ENCODE measurements around the gene ACSL5. TPM values are rescaled to one million over a fixed set of nuclear protein-coding genes. Genes with fewer than 3 reads are reported as not detected.

Gene ACSL5
- polyA plus RNA-seq, 1 donor (not counting 4 experiments of a cell fraction or from before 2014, with no cell fraction given): 0.04 TPM

- dilution Hi-C loops (cut with MboI; ENCODE audit: extremely low pct_ligation_motif_present, low sequenced_read_pairs): no loop called here
- H3K27me3 ChIP-seq (ENCODE audit: control insufficient read depth, extremely low read depth, insufficient read depth, low read length): no peaks in the 10 kb centered on the region
- H3K79me2 ChIP-seq (ENCODE audit: control insufficient read depth, insufficient read depth, low read length): no peaks in the 10 kb centered on the region
- no peak for DNase-seq (ENCODE audit: low read depth, low spot score)
- peaks cover 7 to 12% of the 10 kb centered on the region in 2 experiments for H3K36me3 ChIP-seq (ENCODE audit: control insufficient read depth in 2 of 2, extremely low read depth in 1 of 2, insufficient read depth in 2 of 2, low read length in 2 of 2)
- H3K27ac ChIP-seq (ENCODE audit: control insufficient read depth, insufficient read depth, low read length): no peak overlapping the region
- FAIRE-seq: no peak
- H3K4me3 ChIP-seq (ENCODE audit: control insufficient read depth in 2 of 3, extremely low read depth in 1 of 3, insufficient read depth in 2 of 3, low read depth in 1 of 3, low read length in 3 of 3): no peak overlapping the region
- H3K9ac ChIP-seq (ENCODE audit: control insufficient read depth, extremely low read depth, insufficient read depth, low read length): no peak overlapping the region
- H4K20me1 ChIP-seq (ENCODE audit: control insufficient read depth, extremely low read depth, insufficient read depth, low read length): no peaks in the 10 kb centered on the region
- no peak overlapping the region for H2AFZ ChIP-seq (ENCODE audit: control insufficient read depth, low read length)
- no peaks in the 10 kb centered on the region for H3K9me1 ChIP-seq (ENCODE audit: control insufficient read depth, extremely low read depth, insufficient read depth, low read length)
- H3K9me3 ChIP-seq (ENCODE audit: control insufficient read depth, low read depth, low read length): no peaks in the 10 kb centered on the region
- TF ChIP-seq, protein P1, sequence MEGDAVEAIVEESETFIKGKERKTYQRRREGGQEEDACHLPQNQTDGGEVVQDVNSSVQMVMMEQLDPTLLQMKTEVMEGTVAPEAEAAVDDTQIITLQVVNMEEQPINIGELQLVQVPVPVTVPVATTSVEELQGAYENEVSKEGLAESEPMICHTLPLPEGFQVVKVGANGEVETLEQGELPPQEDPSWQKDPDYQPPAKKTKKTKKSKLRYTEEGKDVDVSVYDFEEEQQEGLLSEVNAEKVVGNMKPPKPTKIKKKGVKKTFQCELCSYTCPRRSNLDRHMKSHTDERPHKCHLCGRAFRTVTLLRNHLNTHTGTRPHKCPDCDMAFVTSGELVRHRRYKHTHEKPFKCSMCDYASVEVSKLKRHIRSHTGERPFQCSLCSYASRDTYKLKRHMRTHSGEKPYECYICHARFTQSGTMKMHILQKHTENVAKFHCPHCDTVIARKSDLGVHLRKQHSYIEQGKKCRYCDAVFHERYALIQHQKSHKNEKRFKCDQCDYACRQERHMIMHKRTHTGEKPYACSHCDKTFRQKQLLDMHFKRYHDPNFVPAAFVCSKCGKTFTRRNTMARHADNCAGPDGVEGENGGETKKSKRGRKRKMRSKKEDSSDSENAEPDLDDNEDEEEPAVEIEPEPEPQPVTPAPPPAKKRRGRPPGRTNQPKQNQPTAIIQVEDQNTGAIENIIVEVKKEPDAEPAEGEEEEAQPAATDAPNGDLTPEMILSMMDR (optimal IDR thresholded peaks at IDR 0.05 in 1 of 3, IDR thresholded peaks at IDR 0.05 in 1 of 3, conservative IDR thresholded peaks at IDR 0.05 in 1 of 3; ENCODE audit: extremely low read depth in 1 of 3, insufficient read depth in 2 of 3, low read length in 3 of 3): no peak
- TF ChIP-seq EZH2 (IDR thresholded peaks at IDR 0.05; ENCODE audit: low read length): no peak
- no peaks in the 10 kb centered on the region for H3K4me1 ChIP-seq (ENCODE audit: control insufficient read depth, extremely low read depth, insufficient read depth, low read length)
- no peak overlapping the region for H3K4me2 ChIP-seq (ENCODE audit: control insufficient read depth, extremely low read depth, insufficient read depth, low read depth, low read length)
These were observed 55.2 kb downstream of the ACSL5 start for GRCh38 chr10:112429147-112429546.

DNA sequence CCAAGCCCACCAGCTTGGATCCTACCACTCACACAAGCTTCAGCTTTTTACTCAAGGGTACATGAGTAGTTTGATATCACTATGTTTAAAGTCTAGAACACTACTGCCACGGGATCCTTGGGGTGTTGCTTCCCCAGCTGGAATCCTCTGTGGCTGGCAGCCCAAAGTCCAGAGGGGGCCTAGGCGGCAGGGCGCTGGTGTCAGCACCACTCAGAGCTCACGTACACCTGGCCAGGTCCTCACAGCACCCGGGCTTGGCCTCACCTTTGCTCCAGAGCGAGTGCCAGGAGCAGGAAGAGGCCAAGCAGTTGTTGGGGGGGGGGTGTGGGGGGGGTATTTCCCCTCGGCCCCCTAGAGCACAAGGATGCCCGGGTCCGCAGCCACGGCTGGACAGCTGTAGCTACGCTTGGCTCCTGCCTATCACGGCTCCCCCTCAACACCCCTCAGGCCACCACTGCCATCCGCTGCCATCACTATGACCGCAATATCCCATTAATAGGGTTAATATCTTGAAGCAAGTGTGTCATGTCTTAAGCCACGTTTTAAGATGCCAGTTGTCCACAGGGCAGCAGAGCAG lies 55.8 kb downstream of the ACSL5 start:
- H3K27ac ChIP-seq (ENCODE audit: control insufficient read depth, insufficient read depth, low read length): no peak overlapping the region
- DNase-seq (ENCODE audit: low read depth, low spot score) (no peak), FAIRE-seq (no peak)
- no peaks in the 10 kb centered on the region for H3K4me1 ChIP-seq (ENCODE audit: control insufficient read depth, extremely low read depth, insufficient read depth, low read length)
- peaks cover 7 to 13% of the 10 kb centered on the region in 2 experiments for H3K36me3 ChIP-seq (ENCODE audit: control insufficient read depth in 2 of 2, extremely low read depth in 1 of 2, insufficient read depth in 2 of 2, low read length in 2 of 2)
- dilution Hi-C loops (cut with MboI; ENCODE audit: extremely low pct_ligation_motif_present, low sequenced_read_pairs): no loop called here
- H2AFZ ChIP-seq (ENCODE audit: control insufficient read depth, low read length): no peak overlapping the region
- no peak overlapping the region for H3K4me2 ChIP-seq (ENCODE audit: control insufficient read depth, extremely low read depth, insufficient read depth, low read depth, low read length)
- H3K9ac ChIP-seq (ENCODE audit: control insufficient read depth, extremely low read depth, insufficient read depth, low read length): no peak overlapping the region
- no peak for TF ChIP-seq EZH2 (IDR thresholded peaks at IDR 0.05; ENCODE audit: low read length)
- TF ChIP-seq, protein P1 (optimal IDR thresholded peaks at IDR 0.05 in 1 of 3, IDR thresholded peaks at IDR 0.05 in 1 of 3, conservative IDR thresholded peaks at IDR 0.05 in 1 of 3; ENCODE audit: extremely low read depth in 1 of 3, insufficient read depth in 2 of 3, low read length in 3 of 3): no peak
- no peaks in the 10 kb centered on the region for H3K27me3 ChIP-seq (ENCODE audit: control insufficient read depth, extremely low read depth, insufficient read depth, low read length)
- H3K4me3 ChIP-seq (ENCODE audit: control insufficient read depth in 2 of 3, extremely low read depth in 1 of 3, insufficient read depth in 2 of 3, low read depth in 1 of 3, low read length in 3 of 3): no peak overlapping the region
- no peaks in the 10 kb centered on the region for H3K9me3 ChIP-seq (ENCODE audit: control insufficient read depth, low read depth, low read length)
- no peaks in the 10 kb centered on the region for H3K9me1 ChIP-seq (ENCODE audit: control insufficient read depth, extremely low read depth, insufficient read depth, low read length)
- no peaks in the 10 kb centered on the region for H3K79me2 ChIP-seq (ENCODE audit: control insufficient read depth, insufficient read depth, low read length)
- no peaks in the 10 kb centered on the region for H4K20me1 ChIP-seq (ENCODE audit: control insufficient read depth, extremely low read depth, insufficient read depth, low read length)

Data from keratinocyte (primary cell).